ENCODE results near the gene KRT10. TPM values are rescaled to one million over a fixed set of nuclear protein-coding genes. Genes with fewer than 3 reads are reported as not detected.

Gene KRT10
- polyA plus RNA-seq, 1 donor (not counting 4 experiments of a cell fraction or from before 2014, with no cell fraction given), result 67.9 TPM

- FAIRE-seq, result no peak
- dilution Hi-C loops (cut with MboI; ENCODE audit: extremely low pct_ligation_motif_present, low sequenced_read_pairs), result no loop called here
- Histone ChIP-seq H3K9ac (ENCODE audit: control insufficient read depth, extremely low read depth, insufficient read depth, low read length) (no peak overlapping the region), H3K27me3 (ENCODE audit: control insufficient read depth, extremely low read depth, insufficient read depth, low read length) (no peaks in the 10 kb centered on the region), H3K4me1 (ENCODE audit: control insufficient read depth, extremely low read depth, insufficient read depth, low read length) (no peaks in the 10 kb centered on the region), H3K4me2 (ENCODE audit: control insufficient read depth, extremely low read depth, insufficient read depth, low read depth, low read length) (peak overlapping the region; percentile 30), H4K20me1 (ENCODE audit: control insufficient read depth, extremely low read depth, insufficient read depth, low read length) (no peaks in the 10 kb centered on the region), H3K9me1 (ENCODE audit: control insufficient read depth, extremely low read depth, insufficient read depth, low read length) (no peaks in the 10 kb centered on the region), H3K36me3 (ENCODE audit: control insufficient read depth in 2 of 2, extremely low read depth in 1 of 2, insufficient read depth in 2 of 2, low read length in 2 of 2) (no peaks in the 10 kb centered on the region), H3K79me2 (ENCODE audit: control insufficient read depth, insufficient read depth, low read length) (no peaks in the 10 kb centered on the region), H3K27ac (ENCODE audit: control insufficient read depth, insufficient read depth, low read length) (no peak overlapping the region), H3K4me3 (ENCODE audit: control insufficient read depth in 2 of 3, extremely low read depth in 1 of 3, insufficient read depth in 2 of 3, low read depth in 1 of 3, low read length in 3 of 3) (no peak overlapping the region), H3K9me3 (ENCODE audit: control insufficient read depth, low read depth, low read length) (no peaks in the 10 kb centered on the region), H2AFZ (ENCODE audit: control insufficient read depth, low read length) (no peak overlapping the region)
- TF ChIP-seq EZH2 (IDR thresholded peaks at IDR 0.05; ENCODE audit: low read length) (no peak), CTCF (optimal IDR thresholded peaks at IDR 0.05 in 1 of 3, IDR thresholded peaks at IDR 0.05 in 1 of 3, conservative IDR thresholded peaks at IDR 0.05 in 1 of 3; ENCODE audit: extremely low read depth in 1 of 3, insufficient read depth in 2 of 3, low read length in 3 of 3) (no peak)
- no peak for DNase-seq (ENCODE audit: low read depth, low spot score)
These were observed 11.9 kb downstream of the KRT10 start for GRCh38 chr17:40810494-40810893.

GRCh38 chr17:40809721-40810421, 12.5 kb downstream of the KRT10 start:
- FAIRE-seq, result no peak
- Histone ChIP-seq H3K27ac (ENCODE audit: control insufficient read depth, insufficient read depth, low read length) (no peak overlapping the region), H3K4me2 (ENCODE audit: control insufficient read depth, extremely low read depth, insufficient read depth, low read depth, low read length) (peak overlapping the region; percentile 30)

More at GRCh38 chr17:40809721-40810421, 12.5 kb downstream of the KRT10 start:
- H4K20me1 ChIP-seq (ENCODE audit: control insufficient read depth, extremely low read depth, insufficient read depth, low read length), result no peaks in the 10 kb centered on the region
- TF ChIP-seq EZH2 (IDR thresholded peaks at IDR 0.05; ENCODE audit: low read length) (no peak), CTCF (optimal IDR thresholded peaks at IDR 0.05 in 1 of 3, IDR thresholded peaks at IDR 0.05 in 1 of 3, conservative IDR thresholded peaks at IDR 0.05 in 1 of 3; ENCODE audit: extremely low read depth in 1 of 3, insufficient read depth in 2 of 3, low read length in 3 of 3) (no peak)
- H3K4me1 ChIP-seq (ENCODE audit: control insufficient read depth, extremely low read depth, insufficient read depth, low read length), result no peaks in the 10 kb centered on the region
- no peaks in the 10 kb centered on the region for H3K79me2 ChIP-seq (ENCODE audit: control insufficient read depth, insufficient read depth, low read length)
- no peak for DNase-seq (ENCODE audit: low read depth, low spot score)
- no peaks in the 10 kb centered on the region for H3K9me3 ChIP-seq (ENCODE audit: control insufficient read depth, low read depth, low read length)
- H3K4me3 ChIP-seq (ENCODE audit: control insufficient read depth in 2 of 3, extremely low read depth in 1 of 3, insufficient read depth in 2 of 3, low read depth in 1 of 3, low read length in 3 of 3), result no peak overlapping the region
- dilution Hi-C loops (cut with MboI; ENCODE audit: extremely low pct_ligation_motif_present, low sequenced_read_pairs), result no loop called here
- H3K9ac ChIP-seq (ENCODE audit: control insufficient read depth, extremely low read depth, insufficient read depth, low read length), result no peak overlapping the region
- H3K27me3 ChIP-seq (ENCODE audit: control insufficient read depth, extremely low read depth, insufficient read depth, low read length), result no peaks in the 10 kb centered on the region
- no peaks in the 10 kb centered on the region for H3K9me1 ChIP-seq (ENCODE audit: control insufficient read depth, extremely low read depth, insufficient read depth, low read length)
- H3K36me3 ChIP-seq (ENCODE audit: control insufficient read depth in 2 of 2, extremely low read depth in 1 of 2, insufficient read depth in 2 of 2, low read length in 2 of 2), result no peaks in the 10 kb centered on the region
- no peak overlapping the region for H2AFZ ChIP-seq (ENCODE audit: control insufficient read depth, low read length)

Measured in keratinocyte (primary cell).